Ovary (tissue), 9 donors: ENCODE data around the gene MUC2. TPM values are rescaled to one million over a fixed set of nuclear protein-coding genes. Genes with fewer than 3 reads are reported as not detected.

Experiments used
- DNase-seq, 5 donors: peaks; one replicate each; pipeline ENCODE4 v3.0.0-alpha.2; 2019 to 2020
- H3K27ac ChIP-seq, 2 donors: fragments of 200-600 bp; one replicate each; pipeline versions ENCODE4 v1.5.1 to v1.8.0; 2019 to 2022
- H3K27me3 ChIP-seq: fragments of 200-600 bp; one replicate; pipeline ENCODE4 v1.8.0; 2022
- H3K36me3 ChIP-seq: fragments of 200-600 bp; sonication (generic); one replicate; pipeline ENCODE4 v1.5.1; 2019
- H3K4me1 ChIP-seq: one replicate; pipeline ENCODE4 v1.8.1; 2013; ENCODE audit warnings: mild to moderate bottlenecking, moderate library complexity; ENCODE audit not compliant: insufficient read depth
- H3K4me3 ChIP-seq: fragments of 200-600 bp; sonication (generic); one replicate; pipeline ENCODE4 v1.5.1; 2017
- H3K9me3 ChIP-seq, 2 donors: fragments of 200-600 bp in 1 of 2; sonication (generic) in 1 of 2; one replicate each; pipeline versions ENCODE4 v1.5.1 to v1.8.1; 2013 to 2019; ENCODE audit warnings: mild to moderate bottlenecking in 1 of 2, moderate library complexity in 1 of 2
- CTCF ChIP-seq, 3 donors: fragments of 450-650 bp in 2 of 3; fragments of 200-600 bp in 1 of 3; IDR thresholded peaks; one replicate each; pipeline versions ENCODE4 v1.5.1 to v1.8.0; 2016 to 2022; ENCODE audit warnings: antibody characterized with exemption in 3 of 3, mild to moderate bottlenecking in 1 of 3
- EP300 ChIP-seq: sonication (generic); formaldehyde crosslinking; IDR thresholded peaks from one replicate; pipeline ENCODE4 v1.6.1; 2017; ENCODE audit warnings: antibody characterized with exemption
- POLR2A ChIP-seq: fragments of 450-650 bp; IDR thresholded peaks from one replicate; pipeline ENCODE4 v1.6.1; 2017; ENCODE audit warnings: antibody characterized with exemption, mild to moderate bottlenecking, moderate library complexity
- WGBS, 3 donors: extraction: QIAGEN DNeasy Blood & Tissue Kit in 1 of 3; methylation state at CpG; one replicate each; pipeline versions ENCODE4 v1.1.5 to v1.1.7; 2013 to 2017; 5-methylcytosine and 5-hydroxymethylcytosine counted together
- intact Hi-C, 4 donors: fragments of 100-400 bp; cut with DNase I; formaldehyde crosslinking; loops; one replicate each; pipeline versions ENCODE4 v1.11.0 to v1.15.1; 2022 to 2023
- polyA plus RNA-seq, 2 donors: library from polyadenylated mRNA; stranded (reverse); fragments of 200-250 nt in 1 of 2; fragments of 350-450 nt in 1 of 2; fragmentation: Illumina TruSeq in 1 of 2; extraction: RNeasy Lipid Tissue Mini Kit (QIAGEN cat#74804) in 1 of 2; gene quantifications; one replicate each; pipeline ENCODE4 v1.2.3, GENCODE V29; 2013 to 2014
- total RNA-seq, 7 donors: library from RNA; depleted of rRNA in 2 of 7; stranded (reverse); fragments of >200 nt in 2 of 7; fragmentation: NEBNext Ultra II Directional in 3 of 7; extraction: Animal tissue kit (Norgen Biotek cat#: 25700) in 3 of 7; gene quantifications; one replicate each; pipeline versions ENCODE4 v1.1.0 to v1.2.4, GENCODE V29; 2016 to 2023
- donor health status: DM: no; HTN: no; CAD: no; lungs with moderate emphysema.
- donor health status: DM: no; HTN: no; CAD: no.
- donor health status: Bipolar disorder and iron deficiency.
- donor health status: DM: yes; HTN: yes; CAD: no.
- donor health status: DM: no; HTN: no; CAD: no.
- donor health status: DM: yes; HTN: yes; CAD: no.

MUC2 gene
- total and polyA plus RNA-seq, 9 donors = 0.02 to 3.3 (median 0.10) TPM; not detected in 4

- no peaks in the 10 kb centered on the region for H3K9me3 ChIP-seq
- TF ChIP-seq POLR2A (no peak), CTCF (IDR thresholded peaks at IDR 0.05) (no peak), EP300 (no peak)
- no peaks in the 10 kb centered on the region for H3K4me1 ChIP-seq
- DNase-seq = no peak
- no peaks in the 10 kb centered on the region for H3K27me3 ChIP-seq
- no peaks in the 10 kb centered on the region for H3K36me3 ChIP-seq
- intact Hi-C loops = no loop called here
- no peak overlapping the region for H3K27ac ChIP-seq
- 78 to 80% (median 79%) methylated on average over 33 to 36 of the region's 36 CpGs for WGBS, 3 donors
- no peak overlapping the region for H3K4me3 ChIP-seq
These were observed 47.0 kb upstream of the MUC2 start for GRCh38 chr11:1027483-1028290.

GRCh38 chr11:1028291-1028540 lies 46.5 kb upstream of the MUC2 start:
- no peak for DNase-seq
- no peaks in the 10 kb centered on the region for H3K4me1 ChIP-seq
- intact Hi-C loops = no loop called here

GRCh38 chr11:1028616-1029015 lies 46.1 kb upstream of the MUC2 start:
- Histone ChIP-seq H3K27me3 (no peaks in the 10 kb centered on the region), H3K4me3 (no peak overlapping the region), H3K4me1 (no peaks in the 10 kb centered on the region), H3K36me3 (no peaks in the 10 kb centered on the region), H3K9me3 (no peaks in the 10 kb centered on the region), H3K27ac (no peak overlapping the region)
- 70 to 80% (median 73%) methylated on average over 14 of the region's 14 CpGs for WGBS, 3 donors
- intact Hi-C loops = no loop called here
- TF ChIP-seq POLR2A = no peak
- DNase-seq = no peak

More at GRCh38 chr11:1028291-1028540, 46.5 kb upstream of the MUC2 start:
- Histone ChIP-seq H3K27me3 (no peaks in the 10 kb centered on the region), H3K36me3 (no peaks in the 10 kb centered on the region), H3K27ac (no peak overlapping the region), H3K4me3 (no peak overlapping the region), H3K9me3 (no peaks in the 10 kb centered on the region)
- WGBS, 3 donors = 78 to 95% (median 86%) methylated on average over 4 to 17 of the region's 17 CpGs
- TF ChIP-seq POLR2A (no peak), CTCF (IDR thresholded peaks at IDR 0.05) (no peak), EP300 (no peak)

GRCh38 chr11:1029051-1029450 lies 45.6 kb upstream of the MUC2 start:
- TF ChIP-seq CTCF (IDR thresholded peaks at IDR 0.05) (no peak), POLR2A (no peak), EP300 (no peak)
- 54 to 71% (median 63%) methylated on average over 23 to 25 of the region's 25 CpGs for WGBS, 3 donors
- H3K4me3 ChIP-seq = no peak overlapping the region
- no peaks in the 10 kb centered on the region for H3K36me3 ChIP-seq
- no peaks in the 10 kb centered on the region for H3K4me1 ChIP-seq
- DNase-seq = no peak
- H3K9me3 ChIP-seq = no peaks in the 10 kb centered on the region
- no peak overlapping the region for H3K27ac ChIP-seq
- intact Hi-C loops = no loop called here
- H3K27me3 ChIP-seq = no peaks in the 10 kb centered on the region

DNA sequence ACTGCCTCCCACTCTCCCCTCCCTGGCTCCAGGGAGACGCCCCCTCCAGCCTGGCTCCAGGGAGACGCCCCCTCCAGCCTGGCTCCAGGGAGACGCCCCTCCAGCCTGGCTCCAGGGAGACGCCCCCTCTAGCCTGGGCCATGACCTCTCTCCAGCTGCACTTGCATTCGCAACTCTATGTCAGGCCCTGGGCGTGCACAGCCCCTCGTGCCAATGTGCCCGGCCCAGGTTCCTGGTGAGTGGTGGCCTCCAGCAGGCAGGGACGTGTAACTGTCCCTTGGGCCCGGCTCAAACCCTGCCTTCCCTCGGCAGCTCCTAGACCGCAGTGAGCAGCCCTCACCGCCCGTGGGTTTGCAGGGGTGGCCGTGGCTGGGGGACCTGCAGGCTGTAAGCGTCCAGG lies 45.0 kb upstream of the MUC2 start:
- H3K4me3 ChIP-seq = no peak overlapping the region
- H3K4me1 ChIP-seq = peaks cover 4% of the 10 kb centered on the region
- no peaks in the 10 kb centered on the region for H3K27me3 ChIP-seq
- no peak overlapping the region for H3K27ac ChIP-seq
- H3K36me3 ChIP-seq = no peaks in the 10 kb centered on the region
- H3K9me3 ChIP-seq = no peaks in the 10 kb centered on the region
- TF ChIP-seq EP300 (no peak), CTCF (IDR thresholded peaks at IDR 0.05) (no peak), POLR2A (no peak)
- 16 to 20% (median 18%) methylated on average over 14 to 16 of the region's 16 CpGs for whole genome bisulfite sequencing, 3 donors
- intact Hi-C loops = no loop called here
- no peak for DNase-seq
